Left renal pelvis (tissue), 4 donors: ENCODE data around the gene SUSD4. TPM values are rescaled to one million over a fixed set of nuclear protein-coding genes. Genes with fewer than 3 reads are reported as not detected.

Experiments used
- DNase-seq, 4 donors: peaks; one replicate each; pipeline ENCODE4 v3.0.0-alpha.2; 2013; ENCODE audit warnings: low read depth in 4 of 4, low spot score in 3 of 4
- polyA plus RNA-seq, 4 donors: library from polyadenylated mRNA; unstranded; fragments of 120-200 nt; gene quantifications; one replicate each; pipeline ENCODE4 v1.2.1, GENCODE V29; 2013; ENCODE audit not compliant: insufficient read length in 4 of 4

Gene SUSD4
- polyA plus RNA-seq, 4 donors: 0.91 to 21.1 (median 18.4) TPM

DNA sequence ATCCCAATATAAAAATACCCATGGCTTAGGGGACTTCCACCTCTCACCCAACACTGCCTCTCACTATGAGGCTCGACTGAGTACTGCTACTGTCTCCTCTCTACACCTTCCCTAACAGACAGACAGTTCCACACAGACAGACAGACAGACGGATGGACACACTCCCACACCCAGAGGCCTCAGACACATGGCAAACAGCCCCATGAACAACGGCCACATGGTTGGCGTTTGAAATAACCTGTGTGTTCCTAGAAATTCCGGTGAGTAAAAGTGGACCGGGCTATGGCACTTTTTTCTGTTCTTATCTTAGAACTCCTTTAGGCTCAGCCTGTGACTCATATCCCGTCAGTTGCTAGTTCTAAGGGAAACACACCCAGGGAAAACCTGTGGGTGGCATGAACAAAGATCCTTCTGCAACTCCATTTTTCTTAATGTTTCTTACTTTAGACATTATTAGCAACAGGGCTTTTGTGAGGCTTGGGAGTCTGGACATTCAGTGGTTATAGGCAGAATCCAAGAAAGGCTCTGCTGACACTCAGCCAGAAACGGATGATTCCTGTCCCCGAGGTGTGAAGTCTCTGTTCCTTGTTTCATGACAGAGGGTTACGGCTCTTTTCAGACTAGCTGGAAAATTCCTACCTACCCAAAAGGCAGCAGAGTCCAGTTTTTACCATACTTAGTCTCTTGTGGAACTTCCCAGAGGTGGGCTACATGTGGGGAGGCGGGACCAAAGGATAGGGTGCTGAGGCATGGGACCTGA is 130.4 kb downstream of the SUSD4 start:
- DNase-seq: no peak

DNA sequence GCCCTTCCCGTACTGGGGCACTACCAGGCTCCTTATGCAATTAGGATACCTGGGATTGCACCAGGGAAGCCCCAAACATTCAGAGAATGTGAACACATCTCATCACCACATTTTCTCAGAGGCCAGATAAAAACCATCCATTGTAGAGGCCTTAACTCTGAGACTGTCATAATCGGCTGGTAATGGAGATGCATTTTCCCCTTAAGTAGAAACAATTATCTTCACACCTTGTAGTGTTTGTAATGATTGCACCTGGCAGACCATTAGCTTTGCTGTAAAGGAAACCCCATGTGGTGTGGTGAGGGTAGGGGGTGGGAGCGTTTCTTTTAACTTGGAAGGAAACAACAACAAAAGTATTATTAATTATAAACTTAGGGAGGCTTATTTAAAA is 131.0 kb downstream of the SUSD4 start:
- DNase-seq: no peak

DNA sequence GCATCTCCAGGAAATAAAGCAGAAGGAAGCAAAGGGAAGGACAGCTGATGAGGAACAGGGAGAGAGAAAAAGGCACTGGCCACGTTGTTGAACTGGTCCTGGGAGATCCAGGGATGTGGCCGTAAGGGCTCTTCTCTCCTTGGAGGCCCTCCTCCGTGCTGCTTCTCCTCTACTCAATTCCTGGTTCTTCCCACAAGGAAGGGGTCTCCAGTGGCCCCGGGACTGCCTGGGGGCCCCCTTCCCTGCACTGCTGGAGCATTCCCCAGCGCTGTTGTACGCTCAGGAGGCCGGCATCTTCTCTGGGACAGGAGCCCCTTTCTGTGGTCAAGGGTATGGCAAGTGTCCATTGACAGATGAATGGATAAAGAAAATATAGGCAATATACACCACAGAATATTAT is 132.4 kb downstream of the SUSD4 start:
- no peak for DNase-seq

DNA sequence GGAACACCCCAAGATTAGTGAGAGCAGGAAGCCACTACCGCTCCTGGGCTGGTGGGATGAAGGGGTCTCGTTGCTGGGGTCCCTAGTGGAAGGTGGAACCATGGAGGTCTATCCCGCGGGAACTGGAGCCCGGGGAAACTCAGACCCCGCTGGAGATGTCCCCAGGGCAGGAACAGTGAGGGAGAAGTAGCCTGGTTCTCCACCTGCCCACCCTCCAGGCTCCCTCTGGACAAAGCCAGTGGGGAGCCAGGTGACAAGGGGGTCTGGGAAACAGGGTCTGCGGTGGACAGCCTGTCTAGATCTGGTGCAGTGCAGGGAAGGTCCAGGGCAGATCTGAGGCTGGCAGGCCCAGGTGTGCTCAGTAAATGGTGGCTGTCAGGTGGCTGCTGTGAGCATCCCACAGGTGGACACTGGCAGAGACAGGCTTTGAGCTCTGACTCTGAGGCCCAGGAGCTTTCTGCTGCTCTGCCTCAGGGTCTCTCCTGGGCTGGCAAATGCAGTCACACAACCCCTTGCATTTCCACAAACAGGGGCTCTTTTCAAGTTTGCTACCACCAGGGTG is 132.9 kb downstream of the SUSD4 start:
- no peak for DNase-seq

DNA sequence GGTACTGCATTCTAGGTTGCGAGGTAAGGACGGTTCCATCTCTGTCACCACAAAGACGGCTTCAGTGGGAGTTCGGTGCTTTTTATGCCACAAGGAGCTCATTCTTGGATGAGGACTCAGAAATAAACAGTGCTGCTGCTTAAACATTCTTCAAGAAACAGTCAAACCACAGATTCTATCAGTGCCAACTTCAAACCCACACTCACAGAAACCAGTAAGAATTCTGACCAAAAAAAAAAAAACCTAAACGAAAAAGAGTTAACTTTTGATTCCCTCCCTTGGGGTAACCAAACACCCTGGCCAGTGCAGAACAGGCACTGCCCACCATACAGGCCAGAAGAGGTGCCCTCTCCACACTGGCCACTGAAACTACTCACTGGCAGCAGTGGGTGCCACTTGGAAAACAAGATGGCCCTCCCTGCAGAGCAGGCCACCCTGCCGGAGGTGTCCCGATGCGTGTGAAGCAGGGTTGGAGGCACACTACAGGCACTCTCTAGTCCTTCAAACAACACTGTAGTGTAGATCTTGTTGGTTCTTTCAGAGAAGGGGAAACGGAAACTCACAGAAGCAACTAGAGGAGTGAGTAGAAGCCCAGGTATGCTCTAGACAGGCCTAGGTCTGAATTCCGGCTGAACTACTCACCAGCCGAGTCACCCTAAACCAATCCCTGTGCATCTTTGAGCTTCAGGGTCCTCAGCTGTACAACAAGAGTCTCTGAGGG is 133.7 kb downstream of the SUSD4 start:
- DNase-seq: no peak

DNA sequence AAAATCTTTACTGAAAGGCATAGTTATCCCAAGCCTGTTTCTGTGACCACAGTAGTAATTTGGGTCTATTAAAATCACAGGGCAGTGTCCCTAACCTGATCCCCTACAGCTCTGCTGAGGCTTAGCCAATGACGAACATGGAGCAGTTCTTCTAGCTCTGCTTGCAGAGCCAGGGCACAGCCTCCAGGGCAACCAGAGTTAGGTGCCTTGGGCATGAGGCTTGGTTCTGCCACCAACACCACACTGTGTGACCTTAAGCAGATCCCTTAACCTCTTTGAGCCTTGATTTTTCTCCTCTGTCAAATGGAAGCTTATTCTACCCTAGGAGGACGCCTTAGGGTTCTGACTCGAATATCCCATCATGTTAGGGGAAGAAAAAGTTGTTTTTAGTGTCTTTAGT is 134.2 kb downstream of the SUSD4 start:
- DNase-seq: no peak

DNA sequence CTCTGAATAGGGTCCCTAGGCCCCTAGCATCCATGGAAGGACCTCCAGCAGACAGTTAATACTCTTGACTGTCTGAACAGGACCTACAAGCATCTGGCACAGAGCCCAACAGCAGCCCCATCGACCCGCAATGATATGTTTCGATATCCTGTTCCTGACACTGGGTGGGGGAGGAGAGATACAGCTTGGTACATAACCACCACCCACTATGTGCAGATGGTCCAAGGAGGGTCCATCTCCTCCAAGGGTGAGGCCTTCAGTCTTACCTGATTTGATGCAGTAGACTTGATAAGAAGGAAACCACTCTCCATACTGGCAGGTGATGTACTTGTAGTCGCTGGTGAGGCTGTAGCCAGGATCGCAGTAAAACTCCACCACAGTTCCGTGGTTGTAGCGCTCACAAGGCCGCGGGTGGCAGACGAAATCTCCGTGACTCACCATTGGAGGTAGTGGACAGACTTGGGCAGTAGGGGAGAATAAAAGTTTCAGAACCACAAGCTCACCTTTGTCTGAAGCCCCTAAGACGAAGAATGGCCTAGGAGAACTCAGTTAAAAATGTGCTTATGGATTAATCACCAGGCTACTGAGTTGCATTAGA is 134.9 kb downstream of the SUSD4 start:
- DNase-seq: no peak

DNA sequence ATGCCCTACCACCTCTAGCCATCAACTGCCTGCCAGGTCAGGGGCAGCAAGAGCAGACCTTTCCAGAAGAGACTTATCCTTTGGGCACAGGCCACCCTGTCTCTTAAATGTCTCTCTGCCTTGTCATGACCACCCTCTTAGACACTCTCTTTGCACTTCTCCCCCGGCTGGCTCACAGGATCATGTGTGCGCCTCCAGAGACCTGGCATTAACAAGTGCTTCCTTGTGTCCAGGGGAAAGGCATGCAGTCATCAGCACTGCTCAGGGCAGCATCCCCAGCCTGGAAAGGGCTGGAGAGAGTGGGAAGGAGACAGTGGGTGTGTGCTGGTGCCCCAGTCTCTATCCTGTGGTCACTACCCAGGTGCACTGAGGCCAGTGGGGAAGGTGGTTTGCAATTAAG is 135.8 kb downstream of the SUSD4 start:
- no peak for DNase-seq

DNA sequence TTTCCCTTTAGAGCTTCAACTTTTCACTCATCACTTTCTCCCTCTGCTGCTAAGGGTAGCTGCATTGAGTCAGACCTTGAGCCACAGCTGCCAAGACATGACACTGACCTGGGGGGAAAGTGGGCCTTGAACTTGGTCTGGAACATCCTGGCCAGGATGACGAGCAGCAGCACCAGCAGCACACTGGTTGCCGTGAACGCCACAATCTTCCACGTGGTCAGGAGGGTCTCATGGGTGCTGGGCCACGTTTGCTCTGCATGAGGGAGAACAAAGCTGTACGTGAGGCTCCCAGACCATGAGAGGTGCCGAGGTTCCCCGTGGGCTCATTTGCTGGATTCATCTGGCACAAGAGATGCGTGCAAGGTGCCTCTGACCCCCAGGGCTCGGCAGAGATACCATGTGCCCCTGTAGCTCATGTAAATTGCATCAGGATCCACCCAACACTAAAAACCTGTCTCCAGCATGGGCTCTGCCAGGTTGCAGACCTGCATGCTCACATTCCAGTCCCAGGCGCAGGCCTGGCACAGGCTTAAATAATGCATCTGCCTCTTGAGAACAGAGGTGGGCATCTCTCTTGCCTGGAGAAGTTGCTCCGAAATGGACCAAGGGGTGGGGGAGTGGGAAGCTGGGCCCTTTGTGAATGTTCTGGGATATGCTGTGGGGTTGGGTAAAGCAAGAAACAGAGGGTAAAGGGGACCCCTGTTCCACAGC is 136.3 kb downstream of the SUSD4 start:
- DNase-seq: no peak

DNA sequence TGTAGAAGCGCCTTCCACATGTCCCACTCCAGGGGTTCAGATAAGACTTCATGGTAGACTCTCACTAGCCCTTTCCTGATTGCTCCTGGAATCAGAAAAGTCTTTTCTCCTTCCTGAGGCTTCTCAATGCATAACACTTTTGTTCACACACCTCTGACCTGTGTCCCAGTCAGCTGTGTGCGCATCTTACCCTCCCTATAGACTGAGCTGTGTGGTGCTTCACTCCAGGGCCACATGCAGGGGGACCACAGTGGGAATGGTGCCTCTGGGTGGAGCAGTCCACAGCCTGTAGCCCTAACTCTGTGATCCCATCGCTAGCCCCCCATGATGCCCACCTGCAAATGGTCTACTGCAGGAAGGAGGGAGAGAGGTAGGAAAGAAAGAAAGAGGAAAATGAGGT is 136.9 kb downstream of the SUSD4 start:
- no peak for DNase-seq

DNA sequence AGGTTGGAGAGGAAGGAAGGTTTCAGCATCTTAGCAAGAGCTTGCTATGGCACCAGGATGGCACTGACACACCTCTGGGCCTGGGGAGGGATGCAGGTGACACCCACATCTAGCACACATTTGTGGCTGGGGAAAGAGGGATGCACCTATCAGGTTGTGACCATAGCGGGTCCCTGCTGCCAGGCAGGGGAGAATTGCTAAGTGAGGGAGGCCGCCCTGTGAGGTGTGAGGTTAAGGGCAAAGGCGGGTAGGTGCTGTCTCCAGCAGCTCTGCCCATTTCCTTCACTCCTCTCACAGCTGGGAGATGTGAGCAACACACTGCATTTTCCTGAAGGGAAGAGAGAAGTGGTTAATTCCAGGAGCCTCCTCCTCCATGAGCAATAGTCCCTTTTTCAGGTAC is 137.7 kb downstream of the SUSD4 start:
- no peak for DNase-seq

DNA sequence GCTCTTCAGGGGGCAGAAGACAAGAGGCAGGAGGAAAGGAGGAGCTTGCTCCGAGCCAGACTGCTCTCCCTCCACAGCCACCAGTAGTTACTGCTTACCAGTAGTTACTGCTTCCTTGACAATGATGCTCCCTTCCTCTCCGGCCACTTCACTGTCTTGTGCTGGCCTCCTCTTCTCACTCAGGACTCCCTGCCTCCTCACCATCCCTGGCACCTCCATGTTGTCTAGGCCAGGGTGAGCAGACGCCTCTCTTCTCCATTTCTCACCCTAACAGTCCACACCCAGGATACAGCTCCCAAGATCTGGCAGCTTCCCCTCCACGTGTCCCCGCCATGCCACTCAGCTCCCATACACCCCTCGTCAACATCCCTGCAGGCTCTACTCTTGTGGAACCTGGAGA is 138.5 kb downstream of the SUSD4 start:
- no peak for DNase-seq

DNA sequence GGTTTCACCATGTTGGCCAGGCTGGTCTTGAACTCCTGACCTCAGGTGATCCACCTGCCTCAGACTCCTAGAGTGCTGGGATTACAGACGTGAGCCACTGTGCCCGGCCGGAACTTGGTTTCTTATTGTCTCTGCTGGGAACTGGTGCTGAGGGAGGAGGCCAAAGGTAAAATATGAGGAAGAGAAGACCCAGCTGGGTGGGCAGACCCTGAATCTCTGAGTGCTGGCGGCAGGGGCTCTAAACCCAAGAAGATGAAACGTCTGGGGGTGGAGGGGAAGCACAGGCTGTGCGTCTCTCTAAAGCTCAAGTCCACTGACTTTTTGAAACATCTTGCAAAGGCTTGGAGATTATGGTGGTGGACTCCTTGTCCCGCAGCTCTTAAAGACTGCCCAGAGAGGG is 138.9 kb downstream of the SUSD4 start:
- no peak for DNase-seq

DNA sequence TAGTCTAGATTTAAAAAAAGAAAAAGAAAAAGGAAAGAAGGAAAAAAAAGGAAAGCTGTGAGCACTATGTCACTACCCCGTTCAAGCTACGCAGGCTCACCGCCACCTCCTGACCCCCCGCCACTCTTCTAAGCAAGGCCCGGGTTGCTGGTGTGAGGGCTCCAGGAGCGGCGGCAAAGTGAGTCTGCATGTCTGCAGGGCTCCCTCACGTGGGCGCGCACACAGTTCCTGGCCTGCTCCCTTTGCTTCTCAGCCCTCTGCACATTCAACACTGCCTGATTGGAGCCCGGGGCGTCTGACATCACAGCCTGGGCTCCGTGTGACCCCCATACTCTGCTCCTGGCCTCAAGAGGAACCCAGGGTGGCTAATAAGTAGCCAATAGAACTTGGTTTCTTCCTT is 139.5 kb downstream of the SUSD4 start:
- DNase-seq: no peak

DNA sequence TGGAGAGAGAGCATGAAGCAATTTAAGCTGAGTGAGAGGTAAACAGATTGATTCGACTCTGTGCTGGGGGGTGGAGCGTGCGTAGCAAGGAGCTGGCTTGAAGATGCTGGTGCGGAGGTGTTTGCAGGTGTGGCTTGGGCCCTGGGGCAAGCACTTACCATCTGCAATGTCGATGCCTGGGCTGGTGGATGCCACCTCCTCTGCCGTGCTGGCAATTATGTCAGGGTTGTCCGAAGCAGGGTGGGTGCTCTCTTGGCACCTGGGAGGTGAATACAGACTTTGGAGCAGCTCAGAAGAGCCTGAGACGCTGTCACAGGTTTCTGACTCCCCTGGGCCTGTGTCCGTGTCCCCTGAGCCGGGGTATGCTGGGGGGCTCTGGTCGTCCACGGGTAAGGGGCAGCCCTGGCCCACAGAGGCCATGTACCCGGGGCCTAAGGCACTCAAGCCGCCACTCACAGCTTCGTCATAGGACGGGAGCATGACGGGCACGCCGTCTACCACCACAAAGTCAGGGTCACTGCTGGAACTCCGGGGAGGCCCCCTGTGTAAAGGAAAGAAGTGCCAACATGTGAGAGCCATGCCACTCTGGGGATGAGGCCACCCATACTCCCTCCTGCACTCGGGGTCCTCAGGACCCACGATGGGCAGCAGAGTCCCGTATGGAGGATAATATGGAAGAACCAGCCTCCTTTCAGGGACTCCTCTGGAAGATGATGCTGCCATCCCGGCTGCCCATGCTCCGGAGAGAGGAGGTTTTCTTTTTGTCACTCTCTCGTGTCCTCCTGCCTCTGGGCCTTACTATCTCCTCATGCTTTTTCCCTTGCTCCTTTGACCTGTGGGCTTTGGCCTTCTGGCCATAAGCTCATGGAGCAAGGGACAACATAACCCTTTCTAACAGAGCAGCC is 140.6 kb downstream of the SUSD4 start:
- DNase-seq: no peak

DNA sequence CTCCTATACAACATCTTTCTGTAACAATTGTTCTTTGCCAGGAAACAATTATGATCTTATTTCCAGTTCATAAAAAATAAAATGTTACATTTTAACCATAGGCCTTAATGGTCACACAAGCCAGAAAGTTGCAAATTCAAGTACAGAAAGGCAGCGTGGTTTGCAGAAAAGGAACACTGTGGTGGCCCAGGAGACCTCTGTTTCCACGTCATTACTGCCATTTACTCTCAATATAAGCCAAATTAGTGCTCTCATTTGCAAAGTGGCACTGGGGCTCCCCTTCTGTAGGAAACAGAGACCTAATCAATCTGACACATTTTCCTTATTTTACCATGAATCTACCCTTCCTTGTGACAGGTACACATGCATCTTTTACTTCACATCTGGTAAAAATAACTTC is 141.6 kb downstream of the SUSD4 start:
- no peak for DNase-seq

DNA sequence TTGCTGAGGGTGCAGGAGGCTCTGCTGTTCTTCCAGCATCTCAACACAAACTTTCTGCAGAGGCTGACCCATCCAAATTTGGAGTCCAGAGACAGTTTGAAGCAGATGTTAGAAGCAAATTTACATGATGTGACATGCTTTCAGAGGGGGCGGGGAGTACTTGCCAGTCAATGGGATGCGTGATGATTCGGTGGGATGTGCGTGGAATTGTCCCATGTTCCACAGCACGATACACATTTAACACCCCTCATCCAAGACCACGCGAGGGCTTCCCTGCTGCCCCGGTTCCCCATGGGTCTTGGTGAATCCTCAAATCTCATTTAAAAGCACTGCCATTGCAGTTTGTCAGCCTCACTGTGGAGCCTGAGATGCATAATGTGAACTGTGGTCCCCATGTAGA is 142.3 kb downstream of the SUSD4 start:
- DNase-seq: no peak

DNA sequence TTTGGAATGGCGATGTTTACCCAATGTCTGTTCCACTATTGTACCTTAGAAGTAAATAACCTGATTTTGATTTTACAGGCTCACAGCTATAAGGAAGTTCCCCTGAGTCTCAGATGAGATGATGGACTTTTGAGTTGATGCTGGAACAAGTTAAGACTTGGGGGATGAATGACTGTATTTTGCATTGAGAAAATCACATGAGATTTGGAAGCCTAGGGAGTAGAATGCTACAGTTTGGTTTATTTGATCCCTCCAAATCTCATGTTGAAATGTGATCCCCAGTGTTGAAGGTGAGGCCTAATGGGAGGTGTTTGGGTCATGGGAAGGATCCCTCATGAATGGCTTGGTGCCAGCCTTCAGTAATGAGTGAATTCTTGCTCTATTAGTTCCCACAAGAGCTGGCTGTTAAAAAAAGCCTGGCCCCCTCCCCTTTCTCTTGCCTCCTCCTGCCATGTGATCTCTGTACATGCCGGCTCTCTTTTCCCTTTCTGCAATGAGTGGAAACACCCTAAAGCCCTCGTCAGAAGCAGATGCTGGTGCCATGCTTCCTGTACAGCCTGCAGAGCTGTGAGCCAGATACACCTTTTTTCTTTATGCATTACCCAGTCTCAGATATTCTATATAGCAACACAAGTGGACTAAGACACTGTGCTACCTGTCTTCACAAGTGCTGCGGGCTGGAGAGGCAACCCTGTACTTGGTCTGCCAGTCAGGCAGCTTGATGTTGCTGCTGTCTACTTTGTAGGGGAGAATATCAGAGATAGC is 143.9 kb downstream of the SUSD4 start:
- DNase-seq: no peak

DNA sequence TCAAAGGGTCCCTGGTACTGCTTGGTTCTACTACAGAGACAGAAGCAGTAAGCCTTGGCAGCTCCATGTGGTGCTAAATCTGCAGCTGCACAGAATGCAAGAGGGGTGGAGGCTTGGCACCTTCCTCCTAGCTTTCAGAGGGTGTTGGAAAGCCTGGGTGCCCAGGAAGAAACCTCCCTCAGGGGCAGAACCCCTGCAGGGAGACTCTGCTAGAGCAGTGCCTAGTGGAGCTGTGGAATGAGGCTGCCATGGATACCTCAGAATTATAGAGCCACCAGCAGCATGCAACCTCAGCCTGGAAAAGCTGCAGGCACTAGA is 144.7 kb downstream of the SUSD4 start:
- DNase-seq: no peak

DNA sequence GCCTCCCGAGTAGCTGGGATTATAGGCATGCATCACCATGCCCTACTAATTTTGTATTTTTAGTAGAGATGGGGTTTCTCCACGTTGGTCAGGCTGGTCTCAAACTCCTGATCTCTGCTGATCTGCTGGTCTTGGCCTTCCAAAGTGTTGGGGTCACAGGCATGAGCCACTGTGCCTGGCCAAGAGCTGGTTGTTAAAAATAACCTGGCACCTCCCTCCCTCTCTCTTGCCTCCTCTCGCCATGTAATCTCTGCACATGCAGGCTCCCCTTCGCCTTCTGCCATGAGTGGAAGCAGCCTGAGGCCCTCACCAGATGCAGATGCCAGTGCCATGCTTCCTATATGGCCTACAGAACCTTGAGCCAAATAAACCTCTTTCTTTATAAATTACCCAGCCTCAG is 146.2 kb downstream of the SUSD4 start:
- no peak for DNase-seq
